Bone marrow (tissue), 2 donors: ENCODE data around the gene SDK1.
"Not testable (repeated sequence)": the region's sequence is repeated elsewhere in the genome, so short reads cannot be mapped to it uniquely, and the experiment has no call there.

Experiments used
- DNase-seq, 2 donors: peaks; one replicate each; lab custom pipeline; 2025; lab: John Stamatoyannopoulos, UW

The SDK1 gene

DNA sequence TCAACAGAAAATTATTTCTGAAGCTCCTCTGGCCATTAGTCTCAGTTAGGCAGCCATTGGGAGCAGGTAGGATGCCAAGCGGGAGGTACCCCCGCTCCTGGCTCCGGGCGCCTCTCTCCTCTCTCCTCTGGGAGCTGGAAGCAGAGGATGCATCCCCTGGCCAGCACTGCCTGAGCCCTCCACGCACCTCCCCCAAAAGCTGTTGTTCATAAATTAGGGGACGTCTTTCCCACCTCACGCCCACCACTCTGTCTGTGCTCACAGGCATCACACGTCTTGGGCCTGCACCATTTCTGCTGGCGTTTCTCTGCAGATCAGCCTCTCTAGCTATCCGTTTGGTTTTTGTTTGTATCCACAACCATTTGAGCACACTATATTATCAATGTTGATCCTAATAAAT lies 772.0 kb downstream of the SDK1 start:
- DNase-seq = no peak

DNA sequence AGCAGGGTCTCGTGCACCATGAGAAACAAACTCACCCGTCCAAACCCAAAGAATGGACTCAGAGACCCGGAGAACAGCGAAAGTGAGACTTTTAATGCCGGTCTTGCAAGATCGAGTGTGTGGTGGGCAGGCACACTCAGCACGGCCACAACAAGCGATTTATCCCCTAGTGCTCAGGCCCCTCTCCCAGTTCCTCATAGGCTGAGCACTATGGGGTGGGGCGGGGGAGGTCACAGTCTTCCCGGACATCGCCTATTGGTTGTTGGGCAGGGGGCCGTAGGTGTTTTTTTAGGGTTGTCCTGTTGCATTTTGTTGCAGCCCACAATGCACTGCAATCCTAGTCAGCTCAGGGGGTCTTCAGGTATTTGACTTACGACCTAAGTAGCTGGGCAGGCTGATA lies 772.7 kb downstream of the SDK1 start:
- no peak for DNase-seq

DNA sequence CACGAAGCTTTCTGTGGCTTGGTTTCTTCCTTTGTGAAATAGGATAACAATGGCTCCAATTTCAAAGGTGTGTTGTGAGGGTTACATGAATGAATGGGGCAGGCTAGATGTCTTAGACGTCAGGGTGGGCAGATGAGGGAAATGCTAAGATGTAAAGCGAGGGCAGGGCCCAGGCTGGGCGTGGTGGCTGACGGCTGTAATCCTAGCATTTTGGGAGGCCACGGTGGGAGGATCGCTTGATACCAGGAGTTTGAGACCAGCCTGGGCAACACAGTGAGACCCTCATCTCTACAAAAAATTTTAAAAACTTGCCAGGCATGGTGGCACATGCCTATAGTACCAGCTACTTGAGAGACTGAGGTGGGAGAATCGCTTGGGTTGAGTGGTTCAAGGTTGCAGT lies 773.4 kb downstream of the SDK1 start:
- DNase-seq = no peak

DNA sequence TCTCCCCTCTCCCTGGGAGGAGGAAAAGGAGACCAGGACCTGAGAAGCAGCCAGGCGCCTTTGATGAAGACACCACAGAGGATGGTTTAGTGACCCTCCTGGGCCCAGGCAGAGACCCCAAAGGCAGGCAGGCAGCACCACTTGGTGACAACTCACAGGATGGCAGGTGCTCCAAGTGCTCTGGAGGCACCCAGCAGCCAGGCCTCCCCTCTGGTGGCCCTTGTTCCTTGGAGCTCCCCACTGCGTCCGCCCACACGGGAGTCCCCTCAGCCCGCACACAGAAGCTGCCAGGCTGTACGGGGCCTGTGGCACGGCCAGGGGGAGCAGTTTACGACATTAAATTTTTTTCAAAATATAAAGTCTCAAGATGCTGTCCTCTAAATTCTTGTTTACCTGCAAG lies 773.9 kb downstream of the SDK1 start:
- DNase-seq = no peak

DNA sequence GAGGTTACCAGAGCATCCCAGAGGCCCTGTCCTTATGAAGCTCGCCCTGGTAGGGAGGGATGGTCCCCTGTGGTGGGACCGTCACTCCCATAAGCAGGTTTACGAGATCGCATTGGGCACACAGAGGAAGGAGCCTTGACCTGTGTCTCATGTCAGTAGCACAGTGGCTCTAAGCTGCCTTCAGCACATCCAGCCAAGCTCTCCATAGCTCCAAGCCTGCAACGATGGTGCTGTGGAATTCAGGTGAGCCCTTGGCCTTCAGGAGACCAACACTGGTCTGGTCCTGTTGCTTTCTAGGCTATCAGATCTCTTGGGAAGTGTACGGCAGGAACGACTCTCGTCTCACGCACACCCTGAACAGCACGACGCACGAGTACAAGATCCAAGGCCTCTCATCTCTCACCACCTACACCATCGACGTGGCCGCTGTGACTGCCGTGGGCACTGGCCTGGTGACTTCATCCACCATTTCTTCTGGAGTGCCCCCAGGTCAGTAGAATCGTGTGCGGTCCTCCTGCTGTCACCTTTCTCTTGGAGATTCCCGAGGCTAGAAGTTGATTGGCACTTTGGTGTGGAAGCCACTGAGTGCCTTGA lies 775.7 kb downstream of the SDK1 start:
- no peak for DNase-seq

DNA sequence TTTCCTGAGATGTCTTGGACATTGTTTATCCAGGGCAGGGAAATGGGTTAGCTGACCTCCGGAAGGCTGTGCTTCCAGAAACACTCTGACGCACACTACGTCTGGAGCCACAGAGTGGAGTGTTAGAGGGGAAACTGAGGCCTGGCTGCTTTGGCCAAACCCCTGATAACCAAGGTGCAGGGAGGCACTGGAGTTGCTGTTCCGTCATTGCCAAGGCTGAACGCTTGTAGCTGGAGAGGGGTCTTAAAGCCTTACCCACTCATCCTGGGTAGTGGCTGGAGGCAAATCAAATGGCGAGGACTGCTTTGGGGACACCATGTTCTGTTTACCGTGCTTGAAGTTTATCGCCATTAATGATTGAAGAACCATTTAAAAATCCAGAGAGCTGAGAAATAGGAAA lies 776.9 kb downstream of the SDK1 start:
- no peak for DNase-seq

DNA sequence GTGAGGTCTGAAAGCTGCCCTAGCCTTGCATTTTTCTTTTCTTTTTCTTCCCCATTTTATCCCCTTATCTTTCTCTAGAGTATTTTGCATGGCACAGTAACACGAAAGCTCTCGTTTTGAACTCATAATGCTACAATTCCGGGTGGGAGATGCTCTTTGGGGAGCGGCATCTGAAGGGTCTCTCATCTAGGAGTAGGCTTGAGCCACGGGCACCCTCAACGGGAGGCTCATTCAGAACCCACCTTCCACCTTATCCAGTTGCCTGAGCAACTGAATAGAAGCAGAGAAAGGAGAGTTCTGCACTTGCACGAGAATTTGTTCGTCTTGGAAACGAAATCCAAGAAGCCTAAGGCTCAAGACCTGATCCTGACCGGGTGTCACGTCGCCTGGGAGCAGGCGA lies 777.5 kb downstream of the SDK1 start:
- no peak for DNase-seq

- no peak for DNase-seq
Observed at GRCh38 chr7:4079366-4079765, 778.3 kb downstream of the SDK1 start.

DNA sequence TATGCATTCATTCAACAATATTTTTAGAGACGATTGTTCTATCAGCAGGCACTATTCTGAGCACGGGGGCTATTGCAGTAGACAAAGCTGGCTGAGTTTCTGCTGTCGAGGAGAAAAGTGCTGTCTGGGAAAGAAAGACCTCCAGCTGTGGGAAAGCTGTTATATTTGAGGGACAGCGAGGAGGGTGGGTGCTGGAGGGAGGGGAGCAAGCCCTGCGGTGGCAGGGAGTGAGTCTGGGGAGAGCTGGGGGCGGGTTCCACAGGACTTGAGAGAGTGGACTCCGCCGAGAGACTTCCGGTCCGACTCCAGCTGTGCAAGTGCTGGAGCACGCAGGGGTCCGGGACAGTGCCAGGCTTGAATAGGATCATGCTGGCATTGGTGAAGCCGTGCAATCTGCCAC lies 778.9 kb downstream of the SDK1 start:
- no peak for DNase-seq

DNA sequence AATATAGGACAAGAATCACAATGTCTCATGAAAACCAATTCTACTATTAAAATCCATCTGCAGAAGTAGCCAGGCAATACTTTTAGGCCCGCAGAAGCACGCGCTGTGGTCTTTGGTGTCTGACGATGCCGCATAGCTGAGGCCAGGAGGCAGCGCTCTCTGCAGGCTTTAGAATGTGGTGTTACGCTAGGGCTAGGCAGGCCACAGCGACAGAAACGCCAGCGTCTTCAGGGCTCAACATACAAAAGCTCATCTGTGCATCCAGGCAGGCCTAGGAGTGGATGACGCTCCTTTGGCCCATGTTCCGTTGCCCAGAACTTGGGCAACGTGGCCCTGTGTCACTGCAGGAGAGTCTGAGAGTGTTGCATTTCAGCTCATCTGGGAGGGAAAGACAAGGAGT lies 779.9 kb downstream of the SDK1 start:
- no peak for DNase-seq

GRCh38 chr7:4083513-4083912 lies 782.5 kb downstream of the SDK1 start:
- DNase-seq = no peak

- no peak for DNase-seq
Observed at GRCh38 chr7:4084271-4084670, 783.2 kb downstream of the SDK1 start.

GRCh38 chr7:4085937-4086691 lies 785.1 kb downstream of the SDK1 start:
- no peak for DNase-seq

DNA sequence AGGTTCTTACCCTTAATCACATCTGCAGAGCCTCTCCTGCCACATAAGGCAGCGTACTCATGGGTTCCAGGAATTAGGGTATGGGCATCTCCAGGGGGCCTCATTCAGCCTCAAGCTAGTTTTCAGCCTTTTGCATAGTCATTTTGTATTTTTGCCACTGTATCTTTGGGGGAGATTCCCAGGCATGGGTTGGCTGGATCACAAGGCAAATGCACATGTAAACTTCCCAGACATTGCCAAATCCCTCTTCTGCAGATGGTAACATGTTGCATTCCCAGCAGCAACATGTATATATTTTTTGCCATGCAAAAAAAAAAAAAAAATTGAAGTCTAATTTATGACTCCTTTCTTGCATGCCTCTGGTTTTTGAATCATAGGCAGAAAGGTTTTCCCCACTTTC lies 785.7 kb downstream of the SDK1 start:
- no peak for DNase-seq

GRCh38 chr7:4091767-4092166 lies 790.7 kb downstream of the SDK1 start:
- no peak for DNase-seq

DNA sequence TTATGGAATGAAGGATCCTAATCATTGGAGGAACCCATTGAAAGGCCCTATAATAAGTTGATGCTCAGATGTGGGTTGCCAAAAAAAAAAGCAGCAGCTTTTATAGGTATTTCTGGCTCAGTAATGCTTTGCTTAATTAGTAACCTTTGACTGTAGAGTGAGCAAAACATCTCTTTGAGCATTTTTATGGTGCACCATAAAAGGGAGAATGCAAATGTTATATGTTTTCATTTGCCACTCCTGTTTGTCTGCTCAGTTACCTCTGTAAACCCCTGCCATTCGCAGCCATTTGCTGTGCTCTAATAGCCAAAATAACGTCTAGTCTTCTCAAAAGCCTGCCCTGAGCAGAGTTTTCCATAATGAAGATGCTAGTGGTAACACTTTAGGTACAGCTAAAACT lies 792.0 kb downstream of the SDK1 start:
- no peak for DNase-seq

DNA sequence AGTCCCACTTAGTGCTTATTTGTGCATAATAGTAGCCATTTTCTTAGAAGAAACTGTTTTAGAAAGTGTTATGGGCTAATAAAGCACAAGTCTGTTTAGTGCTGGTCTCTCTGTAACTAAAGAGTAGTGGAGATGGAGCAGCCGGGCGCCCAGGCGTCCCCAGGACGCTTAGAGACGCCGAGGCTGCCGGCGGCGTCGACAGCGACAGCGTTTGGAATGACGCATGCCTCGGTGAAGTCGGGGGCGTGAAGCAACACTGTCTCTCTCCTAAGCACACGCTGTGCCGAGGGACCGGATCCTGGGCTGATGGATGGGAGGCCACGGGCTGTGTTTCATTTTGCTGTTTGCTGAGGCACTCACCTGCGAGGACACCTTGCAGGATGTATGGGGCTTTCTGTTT lies 792.4 kb downstream of the SDK1 start:
- no peak for DNase-seq

DNA sequence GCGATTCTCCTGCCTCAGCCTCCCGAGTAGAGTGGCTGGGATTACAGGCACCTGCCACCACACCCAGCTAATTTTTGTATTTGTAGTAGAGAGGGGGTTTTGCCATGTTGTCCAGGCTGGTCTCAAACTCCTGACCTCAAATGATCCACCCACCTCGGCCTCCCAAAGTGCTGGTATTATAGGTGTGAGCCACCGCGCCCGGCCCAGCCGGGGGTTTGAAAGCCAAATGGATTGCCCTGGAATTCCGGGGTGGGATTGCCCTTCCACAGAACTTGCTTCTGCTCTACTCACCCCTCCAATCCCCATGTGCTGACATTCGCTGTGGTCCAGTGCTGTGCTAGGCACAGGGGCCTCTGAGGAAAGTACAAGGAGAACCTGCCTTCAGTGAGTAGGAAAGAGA lies 793.1 kb downstream of the SDK1 start:
- DNase-seq = not testable (repeated sequence)

DNA sequence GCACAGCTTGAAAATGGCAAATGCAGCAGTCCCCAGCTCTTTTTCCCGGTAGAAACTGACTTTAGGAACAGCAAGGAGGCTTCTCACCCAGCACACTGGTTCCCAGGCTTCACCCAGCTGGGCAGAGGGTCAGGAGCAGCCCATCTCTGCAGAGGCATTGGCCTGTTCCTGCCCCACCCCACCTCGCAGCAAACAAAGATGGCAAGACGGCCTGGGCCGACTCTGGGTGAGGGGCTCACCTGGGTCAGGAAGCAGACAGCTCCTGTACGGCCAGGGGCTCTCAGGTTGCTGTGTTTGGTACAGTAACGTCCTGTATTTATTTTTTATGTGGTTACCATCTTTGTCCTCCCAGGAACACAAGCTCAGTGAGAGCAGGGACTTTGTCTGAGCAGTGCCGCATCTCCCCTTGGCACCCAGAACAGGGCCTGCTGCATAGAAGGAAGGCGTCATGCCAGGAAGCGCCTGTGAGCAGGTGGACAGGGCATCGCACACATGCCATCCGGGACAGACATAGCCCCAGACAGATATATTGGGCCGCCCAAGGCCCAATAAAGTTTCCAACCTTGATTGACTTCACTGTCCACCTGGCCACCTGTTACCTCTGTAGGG lies 796.1 kb downstream of the SDK1 start:
- DNase-seq = no peak

DNA sequence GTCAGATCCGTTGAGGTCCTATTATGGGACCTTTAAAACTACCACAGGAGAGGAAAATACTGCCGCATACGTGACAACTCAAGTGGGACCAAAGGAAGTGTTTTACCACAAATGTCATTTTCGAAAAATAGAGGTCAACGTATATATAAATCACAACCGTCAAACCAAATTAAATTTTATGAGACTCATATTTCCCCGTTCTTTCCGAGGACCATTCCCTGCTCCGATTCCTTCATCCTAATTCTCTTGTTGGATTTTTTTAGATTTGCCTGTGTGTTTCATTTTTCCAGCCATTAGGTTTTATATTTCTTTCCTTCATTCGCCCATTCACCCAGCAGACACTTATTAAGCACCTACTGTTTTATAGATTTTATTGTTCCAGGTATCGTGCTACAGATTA lies 797.1 kb downstream of the SDK1 start:
- no peak for DNase-seq

DNA sequence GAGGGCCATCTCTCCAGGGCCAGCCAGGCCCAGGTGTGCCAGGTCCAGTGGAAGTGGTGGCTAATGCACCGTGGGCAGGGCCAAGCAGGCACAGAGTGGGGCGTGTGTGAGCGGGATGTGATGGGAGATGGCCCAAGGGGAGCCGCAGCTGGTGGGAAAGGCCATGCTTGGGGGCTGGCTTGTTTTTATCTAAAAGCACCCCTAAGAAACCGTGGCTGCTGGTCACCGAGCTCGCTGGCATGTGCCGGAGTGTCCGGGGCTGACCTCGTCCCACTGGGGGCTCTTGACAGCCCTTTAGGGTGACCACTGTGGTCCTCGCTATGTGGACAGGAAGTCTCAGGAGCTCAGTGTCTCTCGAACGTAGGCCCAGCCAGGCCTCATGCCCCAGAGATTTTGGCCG lies 798.6 kb downstream of the SDK1 start:
- DNase-seq = no peak

- no peak for DNase-seq
Observed at GRCh38 chr7:4100148-4100547, 799.1 kb downstream of the SDK1 start.

DNA sequence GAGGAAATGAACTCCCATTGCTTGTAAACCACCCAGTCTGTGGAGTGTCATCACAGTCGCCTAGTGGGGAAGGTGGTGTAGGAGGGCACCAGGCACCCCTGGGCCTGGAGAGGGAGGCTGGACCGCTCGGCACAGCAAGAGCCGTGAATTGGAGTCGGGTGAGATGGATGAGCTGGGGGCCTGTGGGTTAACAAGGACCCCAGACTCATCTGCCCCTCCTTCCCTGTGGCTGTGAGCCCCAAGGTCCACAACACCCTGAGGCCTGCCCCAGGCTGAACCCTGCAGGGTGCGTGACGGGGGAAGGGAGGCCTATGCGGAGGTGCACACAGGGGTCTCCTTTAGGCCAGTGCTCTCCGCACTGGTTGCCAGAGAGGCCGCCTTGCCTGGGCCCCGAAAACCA lies 799.6 kb downstream of the SDK1 start:
- DNase-seq = no peak
